ENCODE measurements around the gene ARIH1.

- TF ChIP-seq EZH2 (IDR thresholded peaks at IDR 0.05; ENCODE audit: borderline replicate concordance, low read depth, low read length, poor library complexity, severe bottlenecking) (no peak), CTCF (conservative IDR thresholded peaks at IDR 0.05; ENCODE audit: low read depth, low read length) (no peak)
Measured at GRCh38 chr15:72591361-72591760, 117.2 kb downstream of the ARIH1 start.

Measured in A673 (cell line).